SK-N-SH (cell line): Measurements from ENCODE around the gene MYO1D. TPM values are rescaled to one million over a fixed set of nuclear protein-coding genes. Genes with fewer than 3 reads are reported as not detected.

Experiments
- CTCF ChIA-PET: fragments of 300-600, 350-600 bp; formaldehyde crosslinking; extraction: SDS; loops from one replicate; lab custom pipeline; 2021; lab: Yijun Ruan, JAX
- POLR2A ChIA-PET: fragments of 350-600 bp; sonication (Branson Sonifier 250); formaldehyde crosslinking; extraction: SDS; loops from one replicate; lab custom pipeline; 2020; ENCODE audit warnings: antibody characterized with exemption, inconsistent platforms; lab: Yijun Ruan, JAX
- DNase-seq: peaks from one replicate; pipeline ENCODE4 v3.0.0; 2012
- H2AFZ ChIP-seq: fragments of 200-600 bp; sonication (generic); 2 replicates; pipeline ENCODE4 v1.8.1; 2016; ENCODE audit warnings: antibody characterized with exemption, mild to moderate bottlenecking, low read depth
- H3F3A ChIP-seq: fragments of 200-600 bp; sonication (generic); replicated peaks from 2 replicates; pipeline ENCODE3; 2016; ENCODE audit warnings: antibody characterized with exemption, mild to moderate bottlenecking; ENCODE audit not compliant: insufficient read depth
- H3K27ac ChIP-seq, 2 experiments: fragments of 200-500 bp in 1 of 2; fragments of 200-600 bp in 1 of 2; sonication (Bioruptor generic) in 1 of 2; sonication (generic), shearing (Covaris generic) in 1 of 2; 2 replicates each; pipeline versions ENCODE4 v1.5.1 to v1.6.1; 2014 to 2016; ENCODE audit warnings: low read depth in 2 of 2, inconsistent platforms in 1 of 2, low read length in 1 of 2, mild to moderate bottlenecking in 1 of 2, mixed read lengths in 1 of 2
- H3K27me3 ChIP-seq: fragments of 200-600 bp; sonication (generic), shearing (Covaris generic); 2 replicates; pipeline ENCODE4 v1.6.1; 2016; ENCODE audit warnings: mixed run types; ENCODE audit not compliant: insufficient read depth
- H3K36me3 ChIP-seq, 2 experiments: fragments of 200-500 bp in 1 of 2; fragments of 200-600 bp in 1 of 2; sonication (Bioruptor generic) in 1 of 2; sonication (generic) in 1 of 2; replicated peaks in 1 of 2; 2 replicates each; pipeline versions ENCODE3 to v1.5.1; 2014 to 2016; ENCODE audit warnings: low read length in 1 of 2, mild to moderate bottlenecking in 1 of 2; ENCODE audit not compliant: insufficient read depth in 2 of 2, control insufficient read depth in 1 of 2
- H3K4me1 ChIP-seq, 2 experiments: fragments of 200-500 bp in 1 of 2; fragments of 200-600 bp in 1 of 2; sonication (Bioruptor generic) in 1 of 2; sonication (generic), shearing (Covaris generic) in 1 of 2; 2 replicates each; pipeline versions ENCODE4 v1.5.1 to v1.6.1; 2014 to 2016; ENCODE audit warnings: low read depth in 1 of 2, low read length in 1 of 2, mixed run types in 1 of 2; ENCODE audit not compliant: insufficient read depth in 2 of 2, control insufficient read depth in 1 of 2
- H3K4me2 ChIP-seq: fragments of 200-600 bp; sonication (generic), shearing (Covaris generic); 2 replicates; pipeline ENCODE4 v1.6.1; 2017; ENCODE audit warnings: mixed run types
- H3K4me3 ChIP-seq, 2 experiments: fragments of 200-500 bp in 1 of 2; fragments of 200-600 bp in 1 of 2; sonication (Bioruptor generic) in 1 of 2; sonication (generic), shearing (Covaris generic) in 1 of 2; 2 replicates each; pipeline versions ENCODE4 v1.5.1 to v1.8.1; 2014 to 2016; ENCODE audit warnings: low read depth in 2 of 2, inconsistent platforms in 1 of 2, low read length in 1 of 2, mild to moderate bottlenecking in 1 of 2, mixed read lengths in 1 of 2, moderate library complexity in 1 of 2
- H3K79me2 ChIP-seq: fragments of 200-600 bp; sonication (generic); 2 replicates; pipeline ENCODE4 v1.8.1; 2017; ENCODE audit warnings: mild to moderate bottlenecking; ENCODE audit not compliant: insufficient read depth
- H3K9ac ChIP-seq: fragments of 200-600 bp; sonication (generic); 2 replicates; pipeline ENCODE4 v1.6.1; 2017; ENCODE audit warnings: mixed run types
- H3K9me2 ChIP-seq: fragments of 200-600 bp; sonication (generic); 2 replicates; pipeline ENCODE4 v1.6.1; 2017; ENCODE audit warnings: mixed run types
- H3K9me3 ChIP-seq: fragments of 200-600 bp; sonication (generic); 2 replicates; pipeline ENCODE4 v1.6.1; 2017; ENCODE audit warnings: mixed run types, mild to moderate bottlenecking, moderate library complexity
- H4K20me1 ChIP-seq: fragments of 200-600 bp; sonication (generic); 2 replicates; pipeline ENCODE4 v1.6.1; 2017; ENCODE audit warnings: mild to moderate bottlenecking, mixed run types; ENCODE audit not compliant: insufficient read depth
- CHD2 ChIP-seq: fragments of 150-350 bp; IDR thresholded peaks from 2 replicates; pipeline ENCODE4 v1.6.1; 2018; ENCODE audit warnings: low read length; ENCODE audit not compliant: partially characterized antibody
- ELF1 ChIP-seq: IDR thresholded peaks from 2 replicates; pipeline ENCODE4 v1.4.0; 2012
- FOXJ3 ChIP-seq: sonication (generic); formaldehyde crosslinking; IDR thresholded peaks from 2 replicates; pipeline ENCODE4 v1.5.1; 2020; ENCODE audit warnings: mild to moderate bottlenecking, missing genetic modification reagents
- GABPA ChIP-seq: IDR thresholded peaks from 2 replicates; pipeline ENCODE4 v1.4.0; 2012; ENCODE audit warnings: low read depth, mild to moderate bottlenecking
- JUND ChIP-seq: IDR thresholded peaks from 2 replicates; pipeline ENCODE4 v1.4.0; 2012
- NRF1 ChIP-seq: IDR thresholded peaks from 2 replicates; pipeline ENCODE4 v1.6.1; 2012; ENCODE audit warnings: low read depth, mild to moderate bottlenecking, low read length
- POLR2AphosphoS5 ChIP-seq: IDR thresholded peaks from 2 replicates; pipeline ENCODE4 v1.6.1; 2012; ENCODE audit warnings: low read depth, low read length
- RAD21 ChIP-seq: IDR thresholded peaks from 2 replicates; pipeline ENCODE4 v1.6.1; 2012; ENCODE audit warnings: mild to moderate bottlenecking, low read length
- RCOR1 ChIP-seq: fragments of 150-350 bp; IDR thresholded peaks from 2 replicates; pipeline ENCODE4 v1.6.1; 2017; ENCODE audit warnings: antibody characterized with exemption, low read length
- RXRA ChIP-seq: IDR thresholded peaks from 2 replicates; pipeline ENCODE4 v1.4.0; 2012; ENCODE audit warnings: low read depth, mild to moderate bottlenecking, borderline replicate concordance
- SIN3A ChIP-seq: IDR thresholded peaks from 2 replicates; pipeline ENCODE4 v1.6.1; 2012; ENCODE audit warnings: low read depth, mild to moderate bottlenecking, low read length, moderate library complexity, borderline replicate concordance
- WGBS: methylation state at CpG from one replicate; pipeline ENCODE4 v1.1.6; 2017; ENCODE audit warnings: low lambda C conversion rate; 5-methylcytosine and 5-hydroxymethylcytosine counted together
- polyA plus RNA-seq, 3 experiments: library from polyadenylated mRNA; depleted of rRNA; stranded (reverse); fragments of >200 nt; gene quantifications; 2 replicates each; pipeline ENCODE4 v1.2.3, GENCODE V29; 2012
- TF ChIP-seq, protein P1 (sequence below): fragments of 150-350 bp; IDR thresholded peaks from 2 replicates; pipeline ENCODE4 v1.6.1; 2017; ENCODE audit warnings: antibody characterized with exemption, low read length, low read depth, borderline replicate concordance
- TF ChIP-seq, protein P2 (sequence below): fragments of 150-350 bp; IDR thresholded peaks from 2 replicates; pipeline ENCODE4 v1.6.1; 2016; ENCODE audit warnings: mild to moderate bottlenecking, low read depth, low read length
- TF ChIP-seq, protein P3 (sequence below): IDR thresholded peaks from 2 replicates; pipeline ENCODE4 v1.6.1; 2012; ENCODE audit warnings: mild to moderate bottlenecking, low read depth, low read length, moderate library complexity
- TF ChIP-seq, protein P4 (sequence below): IDR thresholded peaks from 2 replicates; pipeline ENCODE4; 2012
- TF ChIP-seq, protein P5 (sequence below): fragments of 200-600 bp; sonication (generic); IDR thresholded peaks from 2 replicates; pipeline ENCODE4 v1.6.1; 2017; ENCODE audit warnings: antibody characterized with exemption, mild to moderate bottlenecking, moderate library complexity

Gene MYO1D
- polyA plus RNA-seq, 1 of the 3 experiments (the other 2 are of a cell fraction) = 20.4 TPM

- H3K27me3 ChIP-seq = no peaks in the 10 kb centered on the region
- H3K27ac ChIP-seq = no peak overlapping the region
- POLR2A ChIA-PET = no interaction called here
- no peaks in the 10 kb centered on the region for H4K20me1 ChIP-seq
- no peak for DNase-seq
- CTCF ChIA-PET = interaction anchor here (0.6 to 5.2 kb wide), 3 partner anchors 24 to 131 kb away, joined by 3 to 35 read pairs (median 6); no protein-coding TSS in a partner anchor
- no peaks in the 10 kb centered on the region for H3K9me2 ChIP-seq
- no peak overlapping the region for H3K4me2 ChIP-seq
- H3K79me2 ChIP-seq = no peaks in the 10 kb centered on the region
- H3K4me1 ChIP-seq = no peaks in the 10 kb centered on the region; a peak in 1 of 4 replicates
- no peaks in the 10 kb centered on the region for H3K9me3 ChIP-seq
- 53% methylated on average over 3 of the region's 3 CpGs for WGBS
- H3K9ac ChIP-seq = no peak overlapping the region
- H3F3A ChIP-seq = no peaks in the 10 kb centered on the region
- no peak overlapping the region for H2AFZ ChIP-seq
- no peak overlapping the region for H3K4me3 ChIP-seq
- no peaks in the 10 kb centered on the region for H3K36me3 ChIP-seq
- TF ChIP-seq, protein P1, sequence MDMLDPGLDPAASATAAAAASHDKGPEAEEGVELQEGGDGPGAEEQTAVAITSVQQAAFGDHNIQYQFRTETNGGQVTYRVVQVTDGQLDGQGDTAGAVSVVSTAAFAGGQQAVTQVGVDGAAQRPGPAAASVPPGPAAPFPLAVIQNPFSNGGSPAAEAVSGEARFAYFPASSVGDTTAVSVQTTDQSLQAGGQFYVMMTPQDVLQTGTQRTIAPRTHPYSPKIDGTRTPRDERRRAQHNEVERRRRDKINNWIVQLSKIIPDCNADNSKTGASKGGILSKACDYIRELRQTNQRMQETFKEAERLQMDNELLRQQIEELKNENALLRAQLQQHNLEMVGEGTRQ = no peak
- TF ChIP-seq GABPA (no peak), RCOR1 (no peak)
- TF ChIP-seq, protein P2, sequence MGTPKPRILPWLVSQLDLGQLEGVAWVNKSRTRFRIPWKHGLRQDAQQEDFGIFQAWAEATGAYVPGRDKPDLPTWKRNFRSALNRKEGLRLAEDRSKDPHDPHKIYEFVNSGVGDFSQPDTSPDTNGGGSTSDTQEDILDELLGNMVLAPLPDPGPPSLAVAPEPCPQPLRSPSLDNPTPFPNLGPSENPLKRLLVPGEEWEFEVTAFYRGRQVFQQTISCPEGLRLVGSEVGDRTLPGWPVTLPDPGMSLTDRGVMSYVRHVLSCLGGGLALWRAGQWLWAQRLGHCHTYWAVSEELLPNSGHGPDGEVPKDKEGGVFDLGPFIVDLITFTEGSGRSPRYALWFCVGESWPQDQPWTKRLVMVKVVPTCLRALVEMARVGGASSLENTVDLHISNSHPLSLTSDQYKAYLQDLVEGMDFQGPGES = no peak
Measured at GRCh38 chr17:32914181-32914580, 37.3 kb upstream of the MYO1D start.

DNA sequence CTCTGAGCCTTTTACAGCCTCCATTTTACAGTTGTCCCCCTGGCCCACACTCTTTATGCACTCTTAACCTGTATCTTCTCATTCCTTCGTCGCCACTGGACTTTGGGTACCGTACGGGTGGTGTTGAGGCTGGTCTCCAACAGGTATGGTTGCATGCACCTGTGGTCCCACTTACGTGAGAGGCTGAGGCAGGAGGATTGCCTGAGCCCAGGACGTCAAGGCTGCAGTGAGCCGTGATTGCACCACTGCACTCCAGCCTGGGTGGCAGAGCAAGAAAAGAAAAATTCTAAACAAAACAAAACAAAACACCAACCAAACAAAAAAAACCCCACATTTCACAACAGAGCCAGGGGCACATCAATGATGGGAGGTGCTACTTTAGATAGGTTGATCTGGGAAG, 36.7 kb upstream of the MYO1D start:
- ChIA-PET POLR2A (no interaction called here), CTCF (interaction anchor here (1.7 to 5.2 kb wide), 2 partner anchors 25 to 130 kb away, joined by 6 to 35 read pairs; no protein-coding TSS in a partner anchor)
- H2AFZ ChIP-seq = no peak overlapping the region
- no peaks in the 10 kb centered on the region for H3K27me3 ChIP-seq
- H3K9me2 ChIP-seq = no peaks in the 10 kb centered on the region
- no peaks in the 10 kb centered on the region; a peak in 1 of 4 replicates for H3K4me1 ChIP-seq
- H3K36me3 ChIP-seq = no peaks in the 10 kb centered on the region
- H3F3A ChIP-seq = no peaks in the 10 kb centered on the region
- H3K27ac ChIP-seq = no peak overlapping the region
- DNase-seq = no peak
- H3K79me2 ChIP-seq = no peaks in the 10 kb centered on the region
- WGBS = 75% methylated on average over 7 of the region's 7 CpGs
- TF ChIP-seq, protein P3, sequence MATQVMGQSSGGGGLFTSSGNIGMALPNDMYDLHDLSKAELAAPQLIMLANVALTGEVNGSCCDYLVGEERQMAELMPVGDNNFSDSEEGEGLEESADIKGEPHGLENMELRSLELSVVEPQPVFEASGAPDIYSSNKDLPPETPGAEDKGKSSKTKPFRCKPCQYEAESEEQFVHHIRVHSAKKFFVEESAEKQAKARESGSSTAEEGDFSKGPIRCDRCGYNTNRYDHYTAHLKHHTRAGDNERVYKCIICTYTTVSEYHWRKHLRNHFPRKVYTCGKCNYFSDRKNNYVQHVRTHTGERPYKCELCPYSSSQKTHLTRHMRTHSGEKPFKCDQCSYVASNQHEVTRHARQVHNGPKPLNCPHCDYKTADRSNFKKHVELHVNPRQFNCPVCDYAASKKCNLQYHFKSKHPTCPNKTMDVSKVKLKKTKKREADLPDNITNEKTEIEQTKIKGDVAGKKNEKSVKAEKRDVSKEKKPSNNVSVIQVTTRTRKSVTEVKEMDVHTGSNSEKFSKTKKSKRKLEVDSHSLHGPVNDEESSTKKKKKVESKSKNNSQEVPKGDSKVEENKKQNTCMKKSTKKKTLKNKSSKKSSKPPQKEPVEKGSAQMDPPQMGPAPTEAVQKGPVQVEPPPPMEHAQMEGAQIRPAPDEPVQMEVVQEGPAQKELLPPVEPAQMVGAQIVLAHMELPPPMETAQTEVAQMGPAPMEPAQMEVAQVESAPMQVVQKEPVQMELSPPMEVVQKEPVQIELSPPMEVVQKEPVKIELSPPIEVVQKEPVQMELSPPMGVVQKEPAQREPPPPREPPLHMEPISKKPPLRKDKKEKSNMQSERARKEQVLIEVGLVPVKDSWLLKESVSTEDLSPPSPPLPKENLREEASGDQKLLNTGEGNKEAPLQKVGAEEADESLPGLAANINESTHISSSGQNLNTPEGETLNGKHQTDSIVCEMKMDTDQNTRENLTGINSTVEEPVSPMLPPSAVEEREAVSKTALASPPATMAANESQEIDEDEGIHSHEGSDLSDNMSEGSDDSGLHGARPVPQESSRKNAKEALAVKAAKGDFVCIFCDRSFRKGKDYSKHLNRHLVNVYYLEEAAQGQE = no peak
- no peak for TF ChIP-seq RAD21
- no peak for TF ChIP-seq GABPA
- TF ChIP-seq NRF1 = no peak
- no peak for TF ChIP-seq RXRA
- no peak for TF ChIP-seq RCOR1
- TF ChIP-seq, protein P4, sequence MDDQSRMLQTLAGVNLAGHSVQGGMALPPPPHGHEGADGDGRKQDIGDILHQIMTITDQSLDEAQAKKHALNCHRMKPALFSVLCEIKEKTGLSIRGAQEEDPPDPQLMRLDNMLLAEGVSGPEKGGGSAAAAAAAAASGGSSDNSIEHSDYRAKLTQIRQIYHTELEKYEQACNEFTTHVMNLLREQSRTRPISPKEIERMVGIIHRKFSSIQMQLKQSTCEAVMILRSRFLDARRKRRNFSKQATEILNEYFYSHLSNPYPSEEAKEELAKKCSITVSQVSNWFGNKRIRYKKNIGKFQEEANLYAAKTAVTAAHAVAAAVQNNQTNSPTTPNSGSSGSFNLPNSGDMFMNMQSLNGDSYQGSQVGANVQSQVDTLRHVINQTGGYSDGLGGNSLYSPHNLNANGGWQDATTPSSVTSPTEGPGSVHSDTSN = no peak
- TF ChIP-seq, protein P5, sequence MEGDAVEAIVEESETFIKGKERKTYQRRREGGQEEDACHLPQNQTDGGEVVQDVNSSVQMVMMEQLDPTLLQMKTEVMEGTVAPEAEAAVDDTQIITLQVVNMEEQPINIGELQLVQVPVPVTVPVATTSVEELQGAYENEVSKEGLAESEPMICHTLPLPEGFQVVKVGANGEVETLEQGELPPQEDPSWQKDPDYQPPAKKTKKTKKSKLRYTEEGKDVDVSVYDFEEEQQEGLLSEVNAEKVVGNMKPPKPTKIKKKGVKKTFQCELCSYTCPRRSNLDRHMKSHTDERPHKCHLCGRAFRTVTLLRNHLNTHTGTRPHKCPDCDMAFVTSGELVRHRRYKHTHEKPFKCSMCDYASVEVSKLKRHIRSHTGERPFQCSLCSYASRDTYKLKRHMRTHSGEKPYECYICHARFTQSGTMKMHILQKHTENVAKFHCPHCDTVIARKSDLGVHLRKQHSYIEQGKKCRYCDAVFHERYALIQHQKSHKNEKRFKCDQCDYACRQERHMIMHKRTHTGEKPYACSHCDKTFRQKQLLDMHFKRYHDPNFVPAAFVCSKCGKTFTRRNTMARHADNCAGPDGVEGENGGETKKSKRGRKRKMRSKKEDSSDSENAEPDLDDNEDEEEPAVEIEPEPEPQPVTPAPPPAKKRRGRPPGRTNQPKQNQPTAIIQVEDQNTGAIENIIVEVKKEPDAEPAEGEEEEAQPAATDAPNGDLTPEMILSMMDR = no peak
- TF ChIP-seq JUND = no peak
- no peak for TF ChIP-seq POLR2AphosphoS5
- no peak for TF ChIP-seq FOXJ3 (CRISPR knock-in tag)
- TF ChIP-seq SIN3A = no peak
- TF ChIP-seq CHD2 = no peak
- no peak for TF ChIP-seq ELF1
- no peaks in the 10 kb centered on the region for H3K9me3 ChIP-seq
- no peak overlapping the region for H3K4me3 ChIP-seq
- no peaks in the 10 kb centered on the region for H4K20me1 ChIP-seq
- no peak overlapping the region for H3K4me2 ChIP-seq
- H3K9ac ChIP-seq = no peak overlapping the region
